HCT116 (cell line): ENCODE measurements around the gene POU1F1.

Experiments used
- ELF1 ChIP-seq: IDR thresholded peaks from 2 replicates; pipeline ENCODE4 v1.6.1; 2012; ENCODE audit warnings: low read depth, borderline replicate concordance
- JUND ChIP-seq: IDR thresholded peaks from 2 replicates; pipeline ENCODE4 v1.6.1; 2012
- POLR2A ChIP-seq: IDR thresholded peaks from 2 replicates; pipeline ENCODE4 v1.7.0; 2011; ENCODE audit warnings: borderline replicate concordance; ENCODE audit not compliant: insufficient read depth, insufficient read length; ENCODE audit errors: extremely low read depth
- TF ChIP-seq, protein P1 (sequence below), 3 experiments: fragments of 200-600 bp in 1 of 3; sonication (generic) in 1 of 3; IDR thresholded peaks in 2 of 3; conservative IDR thresholded peaks in 1 of 3; 2 replicates each; pipeline ENCODE4 v1.5.1; 2012 to 2017; ENCODE audit warnings: low read depth in 2 of 3, low read length in 2 of 3, antibody characterized with exemption in 1 of 3, borderline replicate concordance in 1 of 3, control low read depth in 1 of 3, mild to moderate bottlenecking in 1 of 3, mixed read lengths in 1 of 3, mixed run types in 1 of 3, moderate library complexity in 1 of 3; ENCODE audit not compliant: insufficient read depth in 1 of 3

DNA sequence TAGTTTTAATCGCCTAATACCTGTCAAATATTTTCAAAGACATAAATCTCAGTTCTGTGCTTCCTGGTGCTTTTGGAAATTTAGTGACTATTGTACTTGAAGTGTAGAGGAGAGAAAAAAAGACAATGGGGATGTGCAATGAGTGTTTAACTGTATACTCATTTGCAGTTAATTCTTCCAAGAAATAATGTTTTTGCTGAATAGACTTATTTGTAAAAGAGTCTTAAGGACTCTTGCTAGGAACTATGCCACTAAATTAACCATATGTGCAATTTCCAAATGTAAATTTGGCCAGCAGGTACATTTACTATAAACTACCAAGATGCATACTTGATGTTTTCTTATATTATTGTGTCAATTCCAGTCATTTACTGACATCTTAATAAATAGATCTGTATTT lies 47.3 kb downstream of the POU1F1 start:
- TF ChIP-seq ELF1 (no peak), JUND (no peak), POLR2A (no peak)
- TF ChIP-seq, protein P1, sequence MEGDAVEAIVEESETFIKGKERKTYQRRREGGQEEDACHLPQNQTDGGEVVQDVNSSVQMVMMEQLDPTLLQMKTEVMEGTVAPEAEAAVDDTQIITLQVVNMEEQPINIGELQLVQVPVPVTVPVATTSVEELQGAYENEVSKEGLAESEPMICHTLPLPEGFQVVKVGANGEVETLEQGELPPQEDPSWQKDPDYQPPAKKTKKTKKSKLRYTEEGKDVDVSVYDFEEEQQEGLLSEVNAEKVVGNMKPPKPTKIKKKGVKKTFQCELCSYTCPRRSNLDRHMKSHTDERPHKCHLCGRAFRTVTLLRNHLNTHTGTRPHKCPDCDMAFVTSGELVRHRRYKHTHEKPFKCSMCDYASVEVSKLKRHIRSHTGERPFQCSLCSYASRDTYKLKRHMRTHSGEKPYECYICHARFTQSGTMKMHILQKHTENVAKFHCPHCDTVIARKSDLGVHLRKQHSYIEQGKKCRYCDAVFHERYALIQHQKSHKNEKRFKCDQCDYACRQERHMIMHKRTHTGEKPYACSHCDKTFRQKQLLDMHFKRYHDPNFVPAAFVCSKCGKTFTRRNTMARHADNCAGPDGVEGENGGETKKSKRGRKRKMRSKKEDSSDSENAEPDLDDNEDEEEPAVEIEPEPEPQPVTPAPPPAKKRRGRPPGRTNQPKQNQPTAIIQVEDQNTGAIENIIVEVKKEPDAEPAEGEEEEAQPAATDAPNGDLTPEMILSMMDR (IDR thresholded peaks at IDR 0.05 in 2 of 3, conservative IDR thresholded peaks at IDR 0.05 in 1 of 3; ENCODE audit: borderline replicate concordance in 1 of 3, insufficient read depth in 1 of 3, low read depth in 2 of 3, low read length in 2 of 3): no peak
